OCI-LY1 (cell line): ENCODE results near the gene DCAF8L1.

Source experiments
- EZH2 ChIP-seq: fragments of 200-600 bp; sonication (generic), shearing (Covaris generic); IDR thresholded peaks from 2 replicates; pipeline ENCODE4 v1.8.0; 2017; ENCODE audit warnings: borderline replicate concordance, mixed run types, mild to moderate bottlenecking, antibody characterized with exemption, low read length, moderate library complexity, mixed read lengths
- TF ChIP-seq, protein P1 (sequence below): fragments of 200-600 bp; sonication (generic), shearing (Covaris generic); IDR thresholded peaks from 2 replicates; pipeline ENCODE4 v1.5.1; 2017; ENCODE audit warnings: mild to moderate bottlenecking, antibody characterized with exemption, low read length, moderate library complexity, mixed read lengths

- no peak for TF ChIP-seq EZH2
- TF ChIP-seq, protein P1, sequence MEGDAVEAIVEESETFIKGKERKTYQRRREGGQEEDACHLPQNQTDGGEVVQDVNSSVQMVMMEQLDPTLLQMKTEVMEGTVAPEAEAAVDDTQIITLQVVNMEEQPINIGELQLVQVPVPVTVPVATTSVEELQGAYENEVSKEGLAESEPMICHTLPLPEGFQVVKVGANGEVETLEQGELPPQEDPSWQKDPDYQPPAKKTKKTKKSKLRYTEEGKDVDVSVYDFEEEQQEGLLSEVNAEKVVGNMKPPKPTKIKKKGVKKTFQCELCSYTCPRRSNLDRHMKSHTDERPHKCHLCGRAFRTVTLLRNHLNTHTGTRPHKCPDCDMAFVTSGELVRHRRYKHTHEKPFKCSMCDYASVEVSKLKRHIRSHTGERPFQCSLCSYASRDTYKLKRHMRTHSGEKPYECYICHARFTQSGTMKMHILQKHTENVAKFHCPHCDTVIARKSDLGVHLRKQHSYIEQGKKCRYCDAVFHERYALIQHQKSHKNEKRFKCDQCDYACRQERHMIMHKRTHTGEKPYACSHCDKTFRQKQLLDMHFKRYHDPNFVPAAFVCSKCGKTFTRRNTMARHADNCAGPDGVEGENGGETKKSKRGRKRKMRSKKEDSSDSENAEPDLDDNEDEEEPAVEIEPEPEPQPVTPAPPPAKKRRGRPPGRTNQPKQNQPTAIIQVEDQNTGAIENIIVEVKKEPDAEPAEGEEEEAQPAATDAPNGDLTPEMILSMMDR = no peak
Observed at GRCh38 chrX:27968352-27968751, 12.9 kb downstream of the DCAF8L1 start.
